DND-41 (cell line): ENCODE measurements around the gene OR2T11.

ENCODE experiments used
- ATAC-seq: fragments of 200-7000 bp; cut with Tn5 transposase; 3 replicates; pipeline ENCODE4 v1.9.1; 2021; ENCODE audit warnings: low read depth; ENCODE audit not compliant: insufficient read depth
- DNase-seq: peaks from one replicate; pipeline ENCODE4 v3.0.0-alpha.2; 2020
- H2AFZ ChIP-seq: 2 replicates; pipeline ENCODE4 v1.6.0; 2012; ENCODE audit warnings: low read depth, low read length
- H3K27ac ChIP-seq: 2 replicates; pipeline ENCODE4 v1.5.1; 2012; ENCODE audit warnings: low read length, inconsistent platforms
- H3K27me3 ChIP-seq: fragments of 200-600 bp; sonication (generic); 2 replicates; pipeline ENCODE4 v1.6.0; 2012; ENCODE audit warnings: low read length, mild to moderate bottlenecking, inconsistent platforms; ENCODE audit not compliant: insufficient read depth, poor library complexity
- H3K36me3 ChIP-seq: 2 replicates; pipeline ENCODE4 v1.5.1; 2012; ENCODE audit warnings: low read length, inconsistent platforms; ENCODE audit not compliant: insufficient read depth
- H3K4me1 ChIP-seq: 2 replicates; pipeline ENCODE4 v1.5.1; 2012; ENCODE audit warnings: mild to moderate bottlenecking, low read length; ENCODE audit not compliant: insufficient read depth
- H3K4me2 ChIP-seq: 2 replicates; pipeline ENCODE4 v1.6.0; 2012; ENCODE audit warnings: mild to moderate bottlenecking, moderate library complexity, low read length, inconsistent platforms; ENCODE audit not compliant: insufficient read depth
- H3K4me3 ChIP-seq, 2 experiments: fragments of 200-600 bp in 1 of 2; shearing (Covaris generic) in 1 of 2; 2 replicates each; pipeline ENCODE4 v1.5.1; 2012 to 2016; ENCODE audit warnings: inconsistent platforms in 2 of 2, low read length in 2 of 2, mild to moderate bottlenecking in 2 of 2, low read depth in 1 of 2, moderate library complexity in 1 of 2
- H3K79me2 ChIP-seq: 2 replicates; pipeline ENCODE4 v1.6.0; 2012; ENCODE audit warnings: low read length, inconsistent platforms; ENCODE audit not compliant: insufficient read depth
- H3K9ac ChIP-seq: 2 replicates; pipeline ENCODE4 v1.6.0; 2012; ENCODE audit warnings: low read depth, mild to moderate bottlenecking, inconsistent platforms, low read length, moderate library complexity
- H3K9me3 ChIP-seq: 2 replicates; pipeline ENCODE4 v1.5.1; 2012; ENCODE audit warnings: low read length, moderate library complexity, mild to moderate bottlenecking, inconsistent platforms; ENCODE audit not compliant: insufficient read depth, severe bottlenecking
- H4K20me1 ChIP-seq: 2 replicates; pipeline ENCODE4 v1.6.0; 2012; ENCODE audit warnings: low read length; ENCODE audit not compliant: insufficient read depth
- CTCF ChIP-seq: IDR thresholded peaks from 2 replicates; pipeline ENCODE4 v1.5.1; 2012; ENCODE audit warnings: borderline replicate concordance, low read length, moderate library complexity, mild to moderate bottlenecking; ENCODE audit not compliant: poor library complexity, severe bottlenecking; ENCODE audit errors: extremely low read depth
- EZH2 ChIP-seq: IDR thresholded peaks from 3 replicates; pipeline ENCODE4 v1.6.1; 2012; ENCODE audit warnings: borderline replicate concordance, low read depth, mild to moderate bottlenecking, moderate library complexity, low read length, inconsistent platforms; ENCODE audit not compliant: severe bottlenecking

OR2T11 gene

GRCh38 chr1:248593226-248593625, 41.7 kb downstream of the OR2T11 start:
- Histone ChIP-seq H3K9ac (no peak overlapping the region), H3K27ac (no peak overlapping the region), H4K20me1 (no peaks in the 10 kb centered on the region), H3K36me3 (no peaks in the 10 kb centered on the region), H3K79me2 (no peaks in the 10 kb centered on the region), H3K9me3 (no peaks in the 10 kb centered on the region), H3K4me2 (no peak overlapping the region), H3K4me3 (no peak overlapping the region), H3K4me1 (peaks cover 8% of the 10 kb centered on the region), H2AFZ (no peak overlapping the region), H3K27me3 (no peaks in the 10 kb centered on the region)
- no peak for TF ChIP-seq CTCF
- TF ChIP-seq EZH2: no peak
- no peak for DNase-seq
- no peak for ATAC-seq

GRCh38 chr1:248592655-248593054, 42.2 kb downstream of the OR2T11 start:
- H3K36me3 ChIP-seq: no peaks in the 10 kb centered on the region
- no peak for TF ChIP-seq EZH2
- TF ChIP-seq CTCF: no peak
- H3K4me3 ChIP-seq: no peak overlapping the region

GRCh38 chr1:248590055-248590454, 44.8 kb downstream of the OR2T11 start:
- no peaks in the 10 kb centered on the region for H4K20me1 ChIP-seq
- H3K4me2 ChIP-seq: no peak overlapping the region
- no peaks in the 10 kb centered on the region for H3K9me3 ChIP-seq
- DNase-seq (no peak), ATAC-seq (no peak)
- no peaks in the 10 kb centered on the region for H3K79me2 ChIP-seq
- no peak overlapping the region for H3K9ac ChIP-seq
- no peaks in the 10 kb centered on the region for H3K36me3 ChIP-seq
- no peak overlapping the region for H3K27ac ChIP-seq
- no peaks in the 10 kb centered on the region for H3K27me3 ChIP-seq
- no peak for TF ChIP-seq CTCF
- no peak for TF ChIP-seq EZH2
- no peaks in the 10 kb centered on the region for H3K4me1 ChIP-seq
- H3K4me3 ChIP-seq: no peak overlapping the region
- no peak overlapping the region for H2AFZ ChIP-seq

More at GRCh38 chr1:248592655-248593054, 42.2 kb downstream of the OR2T11 start:
- H2AFZ ChIP-seq: no peak overlapping the region
- H3K9me3 ChIP-seq: no peaks in the 10 kb centered on the region
- DNase-seq (no peak), ATAC-seq (no peak)
- H3K27ac ChIP-seq: no peak overlapping the region
- H3K9ac ChIP-seq: no peak overlapping the region
- H3K4me2 ChIP-seq: no peak overlapping the region
- H3K27me3 ChIP-seq: no peaks in the 10 kb centered on the region
- no peaks in the 10 kb centered on the region for H3K79me2 ChIP-seq
- H3K4me1 ChIP-seq: peaks cover 8% of the 10 kb centered on the region
- no peaks in the 10 kb centered on the region for H4K20me1 ChIP-seq

GRCh38 chr1:248589334-248589733, 45.6 kb downstream of the OR2T11 start:
- no peaks in the 10 kb centered on the region for H4K20me1 ChIP-seq
- H3K79me2 ChIP-seq: no peaks in the 10 kb centered on the region
- ATAC-seq: no peak
- H3K9me3 ChIP-seq: no peaks in the 10 kb centered on the region
- H3K9ac ChIP-seq: no peak overlapping the region
- H2AFZ ChIP-seq: no peak overlapping the region
- no peak for DNase-seq
- no peaks in the 10 kb centered on the region for H3K27me3 ChIP-seq
- H3K4me2 ChIP-seq: no peak overlapping the region
- no peak overlapping the region for H3K27ac ChIP-seq
- TF ChIP-seq CTCF (no peak), EZH2 (no peak)
- no peaks in the 10 kb centered on the region for H3K4me1 ChIP-seq
- H3K4me3 ChIP-seq: no peak overlapping the region
- no peaks in the 10 kb centered on the region for H3K36me3 ChIP-seq
